GM12801 (cell line): ENCODE results near the gene MGAT4B.

Source experiments
- TF ChIP-seq, protein P1 (sequence below): IDR thresholded peaks from one replicate; pipeline ENCODE4 v1.5.1; 2011; ENCODE audit warnings: control low read depth; ENCODE audit not compliant: insufficient read length; ENCODE audit errors: extremely low read depth

MGAT4B gene

DNA sequence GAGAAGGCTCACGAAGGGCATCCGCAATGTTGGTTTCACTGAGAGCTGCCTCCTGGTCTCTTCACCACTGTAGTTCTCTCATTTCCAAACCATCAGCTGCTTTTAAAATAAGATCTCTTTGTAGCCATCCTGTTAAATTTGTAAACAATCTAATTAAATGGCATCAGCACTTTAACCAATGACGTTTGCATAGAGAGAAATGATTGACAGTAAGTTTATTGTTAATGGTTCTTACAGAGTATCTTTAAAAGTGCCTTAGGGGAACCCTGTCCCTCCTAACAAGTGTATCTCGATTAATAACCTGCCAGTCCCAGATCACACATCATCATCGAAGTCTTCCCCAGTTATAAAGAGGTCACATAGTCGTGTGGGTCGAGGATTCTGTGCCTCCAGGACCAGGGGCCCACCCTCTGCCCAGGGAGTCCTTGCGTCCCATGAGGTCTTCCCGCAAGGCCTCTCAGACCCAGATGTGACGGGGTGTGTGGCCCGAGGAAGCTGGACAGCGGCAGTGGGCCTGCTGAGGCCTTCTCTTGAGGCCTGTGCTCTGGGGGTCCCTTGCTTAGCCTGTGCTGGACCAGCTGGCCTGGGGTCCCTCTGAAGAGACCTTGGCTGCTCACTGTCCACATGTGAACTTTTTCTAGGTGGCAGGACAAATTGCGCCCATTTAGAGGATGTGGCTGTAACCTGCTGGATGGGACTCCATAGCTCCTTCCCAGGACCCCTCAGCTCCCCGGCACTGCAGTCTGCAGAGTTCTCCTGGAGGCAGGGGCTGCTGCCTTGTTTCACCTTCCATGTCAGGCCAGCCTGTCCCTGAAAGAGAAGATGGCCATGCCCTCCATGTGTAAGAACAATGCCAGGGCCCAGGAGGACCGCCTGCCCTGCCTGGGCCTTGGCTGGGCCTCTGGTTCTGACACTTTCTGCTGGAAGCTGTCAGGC lies 30.7 kb upstream of the MGAT4B start:
- TF ChIP-seq, protein P1, sequence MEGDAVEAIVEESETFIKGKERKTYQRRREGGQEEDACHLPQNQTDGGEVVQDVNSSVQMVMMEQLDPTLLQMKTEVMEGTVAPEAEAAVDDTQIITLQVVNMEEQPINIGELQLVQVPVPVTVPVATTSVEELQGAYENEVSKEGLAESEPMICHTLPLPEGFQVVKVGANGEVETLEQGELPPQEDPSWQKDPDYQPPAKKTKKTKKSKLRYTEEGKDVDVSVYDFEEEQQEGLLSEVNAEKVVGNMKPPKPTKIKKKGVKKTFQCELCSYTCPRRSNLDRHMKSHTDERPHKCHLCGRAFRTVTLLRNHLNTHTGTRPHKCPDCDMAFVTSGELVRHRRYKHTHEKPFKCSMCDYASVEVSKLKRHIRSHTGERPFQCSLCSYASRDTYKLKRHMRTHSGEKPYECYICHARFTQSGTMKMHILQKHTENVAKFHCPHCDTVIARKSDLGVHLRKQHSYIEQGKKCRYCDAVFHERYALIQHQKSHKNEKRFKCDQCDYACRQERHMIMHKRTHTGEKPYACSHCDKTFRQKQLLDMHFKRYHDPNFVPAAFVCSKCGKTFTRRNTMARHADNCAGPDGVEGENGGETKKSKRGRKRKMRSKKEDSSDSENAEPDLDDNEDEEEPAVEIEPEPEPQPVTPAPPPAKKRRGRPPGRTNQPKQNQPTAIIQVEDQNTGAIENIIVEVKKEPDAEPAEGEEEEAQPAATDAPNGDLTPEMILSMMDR, result no peak

DNA sequence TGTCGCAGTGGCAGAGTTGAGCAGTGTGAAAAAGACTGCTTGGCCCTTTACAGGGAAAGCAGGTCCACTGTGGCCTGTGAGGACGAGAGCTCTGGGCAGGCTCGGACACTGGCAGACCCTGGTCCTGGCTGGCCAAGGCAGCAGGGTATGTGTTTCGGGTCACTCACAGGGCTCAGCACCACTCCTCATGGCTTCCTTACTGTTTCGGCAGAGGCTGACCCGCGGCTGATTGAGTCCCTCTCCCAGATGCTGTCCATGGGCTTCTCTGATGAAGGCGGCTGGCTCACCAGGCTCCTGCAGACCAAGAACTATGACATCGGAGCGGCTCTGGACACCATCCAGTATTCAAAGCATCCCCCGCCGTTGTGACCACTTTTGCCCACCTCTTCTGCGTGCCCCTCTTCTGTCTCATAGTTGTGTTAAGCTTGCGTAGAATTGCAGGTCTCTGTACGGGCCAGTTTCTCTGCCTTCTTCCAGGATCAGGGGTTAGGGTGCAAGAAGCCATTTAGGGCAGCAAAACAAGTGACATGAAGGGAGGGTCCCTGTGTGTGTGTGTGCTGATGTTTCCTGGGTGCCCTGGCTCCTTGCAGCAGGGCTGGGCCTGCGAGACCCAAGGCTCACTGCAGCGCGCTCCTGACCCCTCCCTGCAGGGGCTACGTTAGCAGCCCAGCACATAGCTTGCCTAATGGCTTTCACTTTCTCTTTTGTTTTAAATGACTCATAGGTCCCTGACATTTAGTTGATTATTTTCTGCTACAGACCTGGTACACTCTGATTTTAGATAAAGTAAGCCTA lies 29.8 kb upstream of the MGAT4B start:
- TF ChIP-seq, protein P1, result no peak

DNA sequence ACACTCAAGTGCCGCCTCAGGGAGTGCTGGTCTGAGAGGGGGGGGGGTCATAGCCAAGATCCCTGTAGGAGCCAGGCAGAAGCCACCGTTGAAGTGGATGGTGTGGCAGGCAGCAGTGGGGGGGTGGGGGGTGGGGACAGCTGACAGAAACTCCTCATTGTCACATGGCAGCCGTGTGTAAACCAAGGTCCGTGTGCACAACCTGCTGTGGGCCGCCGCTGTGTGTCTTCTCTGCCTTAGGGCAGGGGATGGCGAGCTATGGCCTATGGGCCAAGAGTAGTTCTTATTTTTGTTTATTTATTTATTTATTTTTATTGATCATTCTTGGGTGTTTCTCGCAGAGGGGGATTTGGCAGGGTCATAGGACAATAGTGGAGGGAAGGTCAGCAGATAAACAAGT lies 27.5 kb upstream of the MGAT4B start:
- TF ChIP-seq, protein P1, result no peak

DNA sequence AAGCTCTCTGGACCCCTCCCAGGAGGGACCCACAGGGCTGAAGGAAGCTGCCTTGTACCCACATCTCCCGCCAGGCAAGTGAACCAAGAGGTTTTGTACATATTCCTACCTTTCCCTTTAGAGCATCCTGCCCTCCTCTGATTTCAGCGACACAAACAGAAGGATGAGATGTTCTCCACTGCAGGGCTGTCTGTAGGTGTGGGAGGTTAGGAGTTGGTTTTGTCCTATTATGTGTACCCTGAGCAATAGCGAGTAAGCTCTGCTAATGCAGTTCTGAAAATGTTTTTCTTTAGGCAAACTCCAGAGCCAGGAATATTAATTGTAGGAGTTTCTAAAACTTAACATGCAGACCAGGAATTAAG lies 27.0 kb upstream of the MGAT4B start:
- TF ChIP-seq, protein P1, result no peak

DNA sequence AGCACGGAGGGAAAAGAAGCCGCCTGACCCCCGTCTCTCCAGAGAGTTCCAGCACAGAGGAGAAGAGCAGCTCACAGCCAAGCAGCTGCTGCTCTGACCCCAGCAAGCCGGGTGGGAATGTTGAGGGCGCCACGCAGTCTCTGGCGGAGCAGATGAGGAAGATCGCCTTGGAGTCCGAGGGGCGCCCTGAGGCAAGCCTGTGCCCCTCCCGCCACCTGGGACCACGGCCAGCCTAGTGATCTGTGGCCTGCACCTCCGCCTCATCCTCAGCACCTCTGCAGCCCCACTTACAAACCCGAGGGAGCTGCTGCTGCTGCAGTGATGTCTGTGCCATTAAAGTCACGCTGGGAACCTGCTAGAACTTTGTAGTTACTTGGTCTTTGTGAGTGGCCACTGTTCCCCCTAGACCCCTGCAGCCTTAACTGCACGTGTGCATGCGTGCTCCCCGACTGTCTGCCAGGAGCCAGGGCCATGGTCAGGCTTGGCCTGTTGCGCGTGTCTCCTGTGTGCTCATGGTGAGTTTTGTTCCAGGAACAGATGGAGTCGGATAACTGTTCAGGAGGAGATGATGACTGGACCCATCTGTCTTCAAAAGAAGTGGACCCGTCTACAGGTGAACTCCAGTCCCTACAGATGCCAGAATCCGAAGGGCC lies 26.5 kb upstream of the MGAT4B start:
- TF ChIP-seq, protein P1, result no peak

DNA sequence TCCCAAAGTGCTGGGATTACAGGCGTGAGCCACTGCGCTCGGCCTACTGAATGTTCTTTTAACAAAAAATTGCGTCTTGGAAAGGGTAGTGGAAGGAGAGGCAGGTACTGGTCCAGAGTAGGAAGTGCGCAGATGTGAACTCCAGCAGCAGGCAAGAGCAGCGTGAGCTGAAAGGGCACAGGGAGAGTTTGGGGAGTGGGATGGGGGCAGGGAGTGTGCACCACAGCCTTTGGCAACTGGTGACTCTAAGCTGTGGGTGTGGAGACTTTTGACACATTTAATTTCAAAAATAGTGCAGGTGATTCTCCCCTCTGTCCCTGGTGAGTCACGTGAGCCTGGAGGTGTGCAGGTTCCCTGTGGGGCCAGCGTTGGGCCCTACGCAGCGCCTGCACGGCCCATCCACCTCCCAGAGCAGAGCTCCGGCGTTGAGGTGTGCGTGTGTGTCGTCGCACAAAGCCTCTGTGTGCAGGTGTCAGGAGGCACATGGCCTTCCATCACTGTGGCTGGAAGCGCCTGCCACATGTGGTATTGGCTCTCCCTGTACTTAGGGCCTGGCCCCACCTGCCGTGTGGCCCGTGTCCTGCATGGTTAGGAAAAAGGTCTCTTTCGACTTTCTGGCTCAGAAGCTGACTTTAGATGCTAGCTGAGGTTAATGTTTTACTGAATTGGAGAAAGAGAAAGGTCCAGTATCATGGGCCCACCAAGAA lies 25.5 kb upstream of the MGAT4B start:
- TF ChIP-seq, protein P1, result no peak
